NCI-H1930 (cell line): Measurements from ENCODE around the gene IDH2.
"Not testable (repeated sequence)": the region's sequence is repeated elsewhere in the genome, so short reads cannot be mapped to it uniquely, and the experiment has no call there.

Experiments
- DNase-seq, 2 experiments: peaks; one replicate each; lab custom pipeline; 2025; lab: John Stamatoyannopoulos, UW

The IDH2 gene

DNA sequence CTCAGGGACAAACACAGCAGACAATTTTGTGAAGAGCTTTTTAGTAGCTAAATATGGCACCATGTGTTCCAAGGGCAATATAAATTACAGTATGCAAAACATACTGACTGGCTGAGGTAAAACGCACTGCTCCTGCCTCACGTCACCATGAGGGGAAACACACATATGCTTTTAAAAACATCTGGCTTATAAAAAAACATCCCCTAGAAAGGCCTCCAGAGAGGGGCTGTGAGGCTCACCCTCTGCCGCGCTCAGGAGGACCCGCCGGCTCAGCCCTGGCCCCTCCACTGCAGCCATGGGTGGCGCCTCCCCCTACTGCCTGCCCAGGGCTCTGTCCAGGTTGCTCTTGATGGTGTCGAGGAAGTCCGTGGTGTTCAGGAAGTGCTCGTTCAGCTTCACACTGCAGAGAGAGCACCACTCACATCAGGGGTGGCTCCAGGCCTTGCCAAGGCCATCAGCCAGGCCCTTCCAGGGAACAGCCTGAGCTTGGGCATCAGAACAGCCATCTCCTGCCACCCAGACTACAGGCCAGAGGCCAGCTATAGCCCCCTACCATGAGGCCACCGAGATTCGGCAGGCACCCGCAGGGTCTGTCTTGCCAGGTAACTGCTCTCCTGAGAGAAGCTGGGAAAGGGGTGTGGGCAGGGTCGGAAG is 18.2 kb downstream of the IDH2 start:
- no peak for DNase-seq

DNA sequence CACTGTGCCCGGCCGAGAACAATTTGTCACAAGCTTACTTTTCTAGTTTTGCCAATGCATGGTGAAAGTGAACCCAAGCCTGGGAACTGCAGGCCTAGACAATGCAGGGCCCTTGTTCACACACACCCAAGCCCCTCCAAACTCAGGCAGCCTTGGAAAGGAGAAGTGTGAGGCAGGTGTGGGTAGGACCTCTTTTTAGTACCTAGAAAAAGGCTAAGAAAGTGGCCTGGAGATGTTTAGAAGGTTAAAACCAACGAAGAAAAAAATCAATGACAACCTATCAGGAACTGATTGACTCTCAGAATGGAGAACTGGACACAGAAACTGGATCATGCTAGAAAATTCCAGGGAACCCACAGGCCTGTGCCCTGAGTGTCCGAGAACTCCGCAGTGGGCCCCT is 18.8 kb downstream of the IDH2 start:
- no peak for DNase-seq

- no peak for DNase-seq
These were observed 20.0 kb downstream of the IDH2 start for GRCh38 chr15:90082140-90082715.

GRCh38 chr15:90080818-90081393 is 21.4 kb downstream of the IDH2 start:
- DNase-seq = no peak

DNA sequence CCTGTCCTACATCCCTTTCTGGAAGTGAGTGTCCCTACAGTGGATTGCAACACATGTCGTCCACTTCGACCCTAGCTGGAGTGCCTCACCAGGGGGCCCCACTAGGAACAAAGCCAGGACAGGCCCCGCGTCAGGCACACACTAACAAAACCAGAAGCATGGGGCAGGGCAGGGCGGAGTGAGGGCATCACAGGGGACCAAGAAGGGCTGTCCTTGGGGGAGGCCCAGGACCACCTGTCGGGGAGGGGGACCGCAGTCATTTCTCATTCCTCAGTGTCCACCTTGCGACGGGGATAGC is 21.9 kb downstream of the IDH2 start:
- no peak for DNase-seq

DNA sequence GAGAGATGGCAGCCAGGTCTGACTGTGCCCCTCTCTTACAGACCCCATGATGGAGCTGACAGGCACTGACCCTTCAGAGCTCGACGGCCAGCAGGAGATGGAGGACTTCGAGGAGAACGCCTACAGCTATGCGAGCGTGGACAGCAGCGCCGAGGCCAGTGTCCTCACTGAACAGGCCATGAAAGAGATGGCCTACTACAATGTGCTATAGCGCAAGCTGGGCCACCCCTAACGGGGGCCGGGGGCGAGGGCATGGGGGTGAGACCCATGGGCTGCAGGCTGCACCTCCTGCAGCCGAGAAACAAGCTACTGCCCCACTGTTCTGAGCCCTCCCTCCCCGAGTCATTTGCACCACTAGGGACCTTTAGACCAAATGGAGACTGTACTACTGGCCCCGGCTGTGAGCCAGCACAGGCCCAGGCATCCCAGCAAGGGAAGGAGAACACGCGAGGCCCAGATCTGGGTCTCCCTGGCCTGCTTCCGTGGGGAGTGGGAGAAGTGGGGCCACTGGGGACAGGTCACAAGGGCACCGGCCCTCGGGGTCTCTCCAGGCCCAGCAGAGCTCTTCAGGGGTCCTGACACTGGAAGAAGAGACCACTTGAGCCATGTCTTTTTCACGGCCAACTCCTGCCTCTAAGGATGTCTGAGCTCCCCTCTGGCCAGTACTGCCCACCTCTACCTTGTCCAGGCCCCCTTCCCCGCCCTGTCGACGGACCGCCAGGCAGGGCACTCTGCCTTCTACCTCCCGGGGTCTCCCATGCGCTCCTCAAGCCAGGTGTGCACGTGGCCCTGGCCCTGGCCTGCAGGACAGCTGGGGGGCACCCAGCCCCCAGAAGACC is 22.4 kb downstream of the IDH2 start:
- no peak for DNase-seq

- no peak for DNase-seq
These were observed 23.3 kb downstream of the IDH2 start for GRCh38 chr15:90078965-90079364.

DNA sequence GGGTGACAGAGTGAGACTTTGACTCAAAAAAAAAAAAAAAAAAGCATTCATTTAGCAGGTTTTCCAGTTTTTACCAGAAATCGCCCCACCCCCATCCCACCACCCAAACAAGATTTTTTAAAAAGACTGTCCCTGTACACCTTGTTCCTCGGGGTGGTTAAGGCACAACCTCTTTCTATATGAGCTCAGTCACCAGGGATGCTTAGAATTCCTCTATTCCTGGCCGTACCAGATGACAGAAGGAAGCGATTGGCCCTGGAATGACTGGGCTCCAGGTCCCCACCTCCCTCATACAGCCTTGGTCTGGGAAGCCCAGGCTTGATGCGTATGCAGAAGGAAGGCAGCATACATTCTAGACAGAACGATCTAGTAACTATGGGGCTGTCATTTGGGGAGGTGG is 25.6 kb downstream of the IDH2 start:
- no peak for DNase-seq

GRCh38 chr15:90075420-90076289 is 26.6 kb downstream of the IDH2 start:
- DNase-seq = no peak

DNA sequence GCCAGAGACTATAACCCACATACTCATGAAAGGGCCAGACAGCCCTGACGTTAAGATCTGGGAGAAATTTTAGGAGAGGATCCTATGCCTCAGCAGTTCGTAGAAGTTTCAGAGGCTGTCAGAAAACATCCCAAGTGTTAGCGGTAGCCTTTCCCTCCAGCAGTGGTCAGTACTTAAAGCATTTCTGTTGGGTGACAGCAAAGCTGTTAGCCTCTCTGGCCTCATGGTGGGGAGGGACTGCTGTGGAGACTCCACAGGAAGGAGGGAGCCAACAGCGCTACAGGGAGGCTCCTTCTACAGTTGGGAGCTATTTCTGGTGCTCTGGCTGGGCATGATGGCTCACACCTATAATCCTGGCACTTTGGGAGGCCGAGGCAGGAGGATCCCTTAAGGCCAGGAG is 27.4 kb downstream of the IDH2 start:
- DNase-seq = no peak

GRCh38 chr15:90074023-90074422 is 28.2 kb downstream of the IDH2 start:
- no peak for DNase-seq

DNA sequence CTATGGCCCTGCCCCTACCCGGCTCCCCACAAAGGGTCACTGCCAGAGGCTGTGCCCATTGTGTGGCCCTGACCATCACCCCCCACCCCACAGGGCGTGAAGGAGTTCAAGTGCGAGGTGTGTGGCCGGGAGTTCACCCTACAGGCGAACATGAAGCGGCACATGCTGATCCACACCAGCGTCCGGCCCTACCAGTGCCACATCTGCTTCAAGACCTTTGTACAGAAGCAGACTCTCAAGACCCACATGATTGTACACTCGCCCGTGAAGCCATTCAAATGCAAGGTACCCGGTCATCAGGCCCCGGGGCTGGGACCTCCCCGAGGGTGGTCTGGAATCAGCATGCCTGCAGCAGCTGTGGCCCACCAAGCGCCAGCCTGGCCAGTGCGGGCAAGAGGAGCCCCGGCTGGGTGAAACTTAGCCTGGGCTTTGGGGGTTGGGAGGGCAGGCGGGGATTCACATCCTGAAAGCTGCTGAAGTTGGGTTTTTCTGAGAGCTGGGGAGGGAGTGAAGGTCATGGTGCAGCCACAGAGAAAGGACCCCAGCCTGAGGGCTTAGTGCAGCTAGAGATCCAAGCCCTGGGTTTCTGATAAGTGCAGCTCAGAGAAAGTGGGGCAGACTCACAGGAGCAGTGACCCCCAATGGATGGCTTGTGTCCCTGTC is 29.2 kb downstream of the IDH2 start:
- DNase-seq = no peak

DNA sequence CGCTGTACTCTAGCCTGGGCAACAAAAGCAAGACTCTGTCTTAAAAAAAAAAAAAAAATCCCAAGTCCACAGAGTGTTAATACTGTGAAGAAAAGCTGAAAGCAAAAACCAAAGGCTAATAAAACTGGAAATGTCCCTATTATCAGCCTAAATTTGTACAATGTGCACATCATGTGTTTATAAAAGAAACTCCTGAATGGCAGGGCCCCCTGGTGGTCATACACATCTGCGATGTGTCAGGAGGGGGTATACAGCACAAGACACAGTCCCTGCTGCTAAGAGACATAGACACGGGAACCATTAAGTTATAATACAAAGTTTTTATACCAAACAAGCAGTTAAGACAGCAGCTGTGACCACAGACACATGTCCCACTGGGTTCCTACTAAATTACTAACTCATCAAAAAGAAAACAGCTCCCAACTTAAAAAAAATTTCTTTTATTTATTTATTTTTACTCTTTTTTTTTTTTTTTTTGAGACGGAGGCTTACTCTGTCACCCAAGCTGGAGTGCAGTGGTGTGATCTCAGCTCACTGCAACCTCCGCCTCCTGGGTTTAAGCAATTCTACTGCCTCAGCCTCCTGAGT is 31.0 kb downstream of the IDH2 start:
- DNase-seq = peak in 1 of 2 experiments; percentile 15

DNA sequence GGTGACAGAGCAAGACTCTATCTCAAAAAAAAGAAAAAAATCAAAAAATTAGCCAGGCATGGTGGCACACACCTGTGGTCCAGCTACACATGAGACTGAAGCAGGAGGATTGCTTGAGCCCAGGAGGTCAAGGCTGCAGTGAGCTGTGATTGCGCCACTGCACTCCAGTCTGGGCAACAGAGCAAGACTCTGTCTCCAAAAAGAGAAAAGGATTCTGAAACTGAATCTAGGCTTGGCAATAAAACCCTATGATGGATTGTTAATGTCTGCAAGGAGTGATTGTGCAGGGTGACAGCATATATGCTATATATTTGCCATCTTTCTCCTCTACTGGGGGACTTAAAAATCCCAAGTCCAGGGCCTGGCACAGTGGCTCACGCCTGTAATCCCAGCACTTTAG is 31.6 kb downstream of the IDH2 start:
- DNase-seq = not testable (repeated sequence)

GRCh38 chr15:90067953-90068606 is 34.2 kb downstream of the IDH2 start:
- no peak for DNase-seq

DNA sequence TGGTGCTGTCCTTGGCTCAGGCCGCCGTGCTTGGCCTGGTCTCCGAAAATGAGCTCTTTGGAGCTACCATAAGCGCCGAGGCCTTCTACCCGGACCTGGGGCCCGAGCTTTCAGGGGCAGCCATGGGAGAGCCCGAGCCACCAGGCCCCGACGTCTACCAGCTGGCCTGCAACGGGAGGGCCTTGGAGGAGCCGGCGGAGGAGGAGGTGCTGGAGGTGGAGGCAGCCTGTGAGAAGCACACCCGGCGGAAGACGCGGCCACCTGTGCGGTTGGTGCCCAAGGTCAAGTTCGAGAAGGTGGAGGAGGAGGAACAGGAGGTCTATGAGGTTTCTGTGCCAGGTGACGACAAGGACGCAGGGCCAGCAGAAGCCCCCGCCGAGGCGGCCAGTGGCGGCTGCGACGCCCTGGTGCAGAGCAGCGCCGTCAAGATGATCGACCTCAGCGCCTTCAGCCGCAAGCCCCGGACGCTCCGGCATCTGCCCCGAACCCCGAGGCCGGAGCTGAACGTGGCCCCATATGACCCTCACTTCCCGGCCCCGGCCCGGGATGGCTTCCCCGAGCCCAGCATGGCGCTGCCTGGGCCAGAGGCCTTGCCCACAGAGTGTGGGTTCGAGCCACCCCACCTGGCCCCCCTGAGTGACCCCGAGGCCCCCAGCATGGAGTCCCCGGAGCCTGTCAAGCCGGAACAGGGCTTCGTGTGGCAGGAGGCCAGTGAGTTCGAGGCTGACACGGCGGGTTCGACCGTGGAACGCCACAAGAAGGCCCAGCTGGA is 34.9 kb downstream of the IDH2 start:
- no peak for DNase-seq

DNA sequence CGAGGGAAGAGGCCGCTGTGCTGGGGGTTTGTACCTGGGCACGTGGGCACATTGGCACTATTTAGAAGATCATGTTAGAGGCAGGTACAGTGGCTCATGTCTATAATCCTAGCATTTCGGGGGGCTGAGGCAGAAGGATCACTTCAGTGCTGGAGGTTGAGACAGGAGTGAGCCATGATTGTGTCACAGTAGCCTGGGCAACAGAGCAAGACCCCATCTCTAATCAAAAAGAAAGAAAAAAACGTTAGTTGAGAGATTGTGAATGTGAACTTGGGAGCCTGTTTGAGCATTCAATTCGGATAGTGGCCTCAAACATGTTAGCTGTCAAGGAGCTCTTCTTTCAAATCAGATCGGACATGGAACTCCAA is 36.6 kb downstream of the IDH2 start:
- no peak for DNase-seq

GRCh38 chr15:90064911-90065681 is 37.2 kb downstream of the IDH2 start:
- no peak for DNase-seq

- DNase-seq = no peak
These were observed 38.5 kb downstream of the IDH2 start for GRCh38 chr15:90063770-90064247.
